DMS153 (cell line): Measurements from ENCODE around the gene CCNY.
"Not testable (repeated sequence)": the region's sequence is repeated elsewhere in the genome, so short reads cannot be mapped to it uniquely, and the experiment has no call there.

Experiments
- DNase-seq: peaks from one replicate; lab custom pipeline; 2025; lab: John Stamatoyannopoulos, UW

CCNY gene

DNA sequence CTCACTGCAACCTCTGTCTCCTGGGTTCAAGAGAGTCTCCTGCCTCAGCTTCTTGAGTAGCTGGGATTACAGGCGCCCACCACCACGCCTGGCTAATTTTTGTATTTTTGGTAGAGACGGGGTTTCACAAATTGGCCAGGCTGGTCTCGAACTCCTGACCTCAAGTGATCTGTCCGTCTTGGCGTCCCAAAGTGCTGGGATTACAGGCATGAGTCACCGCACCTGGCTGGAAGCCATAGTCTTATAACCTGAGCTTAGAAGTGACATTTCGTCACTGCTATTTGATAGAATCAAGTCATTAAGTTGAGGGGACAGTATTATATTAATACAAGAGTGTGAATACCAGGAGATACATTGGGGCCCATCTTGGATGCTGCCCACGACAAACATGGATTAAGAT lies 17.9 kb downstream of the CCNY start:
- DNase-seq, result not testable (repeated sequence)

DNA sequence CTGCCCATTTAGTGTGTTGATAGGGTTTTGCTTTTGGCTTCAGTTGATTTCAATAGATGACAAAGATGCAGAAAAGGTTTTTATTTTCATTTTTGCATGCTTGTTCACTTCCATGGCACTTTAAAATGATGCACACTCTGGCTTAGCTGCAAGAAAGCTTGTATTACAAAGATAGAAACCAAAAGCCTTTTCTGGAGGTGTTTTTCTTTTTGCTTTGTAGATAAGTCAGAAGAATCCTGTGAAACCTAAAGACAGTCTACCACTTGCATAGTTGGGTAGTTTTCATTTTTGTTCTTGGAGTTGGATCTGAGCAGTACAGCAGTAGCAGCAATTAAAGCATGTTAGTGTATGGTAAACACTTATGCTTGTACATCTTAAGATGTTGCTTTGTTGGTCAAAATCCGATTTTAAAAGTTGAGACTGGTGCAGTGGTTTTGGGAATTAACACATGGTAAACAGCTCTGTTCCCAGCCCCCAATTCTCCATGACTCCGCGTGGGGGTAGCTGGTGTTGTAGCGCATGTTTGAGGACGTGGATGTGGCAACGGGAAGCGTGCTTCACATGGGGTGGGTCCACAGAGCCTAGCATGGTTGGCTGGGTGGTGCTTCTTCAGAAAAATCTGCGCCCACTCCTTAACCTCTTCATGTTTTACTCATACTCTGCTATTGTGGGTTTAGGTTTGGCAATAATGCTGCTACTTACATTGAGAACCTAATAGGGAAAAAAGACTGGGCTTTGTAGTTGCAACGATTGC lies 19.8 kb downstream of the CCNY start:
- DNase-seq, result no peak

DNA sequence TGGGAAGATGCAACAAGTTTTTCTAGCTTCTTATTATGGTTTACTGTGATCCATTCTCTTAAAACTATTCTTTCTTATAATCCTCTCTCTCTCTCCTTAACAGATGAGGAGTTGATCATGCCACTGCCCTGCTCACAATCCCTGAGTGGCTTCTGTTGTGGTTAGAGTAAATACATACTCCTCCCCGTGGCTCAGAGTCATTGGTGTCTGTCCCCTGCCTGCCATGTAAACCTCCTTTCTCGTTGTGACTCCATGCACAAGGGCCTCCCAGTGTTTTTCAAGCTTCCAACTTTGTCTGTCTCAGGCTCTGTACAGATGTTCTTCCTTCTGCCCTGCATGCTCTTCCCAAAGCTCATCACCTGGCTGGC lies 20.4 kb downstream of the CCNY start:
- DNase-seq, result no peak

DNA sequence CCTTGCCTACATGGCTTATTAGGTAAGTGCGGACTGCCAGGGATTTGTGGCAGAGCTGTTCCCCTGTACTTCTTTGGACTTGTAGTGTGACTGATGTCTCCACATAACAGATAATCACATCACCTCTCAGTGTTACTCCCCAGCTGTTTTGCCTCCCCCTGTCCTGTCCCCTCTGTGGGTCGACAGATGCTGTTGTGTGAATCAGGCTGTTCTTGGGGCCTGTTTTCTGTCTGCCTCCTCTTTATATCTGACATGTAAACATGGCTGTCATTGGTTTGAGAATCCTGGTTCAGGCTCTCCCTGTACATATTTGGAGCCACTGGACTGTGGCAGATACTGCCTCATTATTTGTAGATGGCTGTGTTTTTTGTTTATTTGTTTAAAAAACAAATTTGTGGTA lies 22.7 kb downstream of the CCNY start:
- no peak for DNase-seq

DNA sequence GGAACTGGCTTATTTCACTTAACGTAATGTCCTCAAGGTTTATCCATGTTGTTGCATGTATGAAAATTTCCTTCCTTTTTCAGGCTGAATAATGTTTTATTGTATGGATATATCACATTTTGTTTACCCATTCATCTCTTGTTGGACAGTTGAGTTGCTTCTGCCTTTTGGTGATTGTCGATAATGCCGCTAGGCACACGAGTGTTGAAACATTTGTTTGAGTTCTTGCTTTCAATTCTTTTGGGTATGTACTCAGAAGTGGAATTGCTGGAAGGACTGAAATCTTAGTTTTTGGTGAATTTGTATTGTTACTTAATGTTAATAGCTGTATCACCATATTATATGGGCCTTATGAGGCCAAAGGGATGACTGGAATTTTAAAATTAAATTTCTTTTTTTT lies 23.6 kb downstream of the CCNY start:
- DNase-seq, result no peak

DNA sequence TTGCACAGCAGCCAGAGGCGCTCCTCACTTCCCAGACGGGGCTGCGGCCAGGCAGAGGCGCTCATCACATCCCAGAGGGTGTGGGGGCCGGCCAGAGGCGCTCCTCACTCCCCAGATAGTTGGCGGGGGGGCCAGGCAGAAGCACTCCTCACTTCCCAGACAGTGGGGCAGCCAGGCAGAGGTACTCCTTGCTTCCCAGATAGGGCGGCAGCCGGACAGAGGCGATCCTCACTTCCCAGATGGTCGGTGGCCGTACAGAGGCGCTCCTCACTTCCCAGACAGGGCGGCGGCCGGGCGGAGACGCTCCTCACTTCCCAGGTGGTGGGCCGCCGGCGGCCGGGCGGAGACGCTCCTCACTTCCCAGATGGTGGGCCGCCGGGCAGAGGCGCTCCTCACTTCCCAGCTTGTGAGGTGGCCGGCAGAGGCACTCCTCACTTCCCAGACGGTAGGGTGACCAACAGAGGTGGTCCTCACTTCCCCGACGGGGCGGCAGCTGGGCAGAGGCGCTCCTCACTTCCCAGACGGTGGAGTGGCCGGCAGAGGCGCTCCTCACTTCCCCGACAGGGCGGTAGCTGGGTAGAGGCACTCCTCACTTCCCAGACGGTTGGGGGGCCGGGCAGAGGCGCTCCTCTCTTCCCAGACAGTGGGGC lies 26.5 kb downstream of the CCNY start:
- no peak for DNase-seq

DNA sequence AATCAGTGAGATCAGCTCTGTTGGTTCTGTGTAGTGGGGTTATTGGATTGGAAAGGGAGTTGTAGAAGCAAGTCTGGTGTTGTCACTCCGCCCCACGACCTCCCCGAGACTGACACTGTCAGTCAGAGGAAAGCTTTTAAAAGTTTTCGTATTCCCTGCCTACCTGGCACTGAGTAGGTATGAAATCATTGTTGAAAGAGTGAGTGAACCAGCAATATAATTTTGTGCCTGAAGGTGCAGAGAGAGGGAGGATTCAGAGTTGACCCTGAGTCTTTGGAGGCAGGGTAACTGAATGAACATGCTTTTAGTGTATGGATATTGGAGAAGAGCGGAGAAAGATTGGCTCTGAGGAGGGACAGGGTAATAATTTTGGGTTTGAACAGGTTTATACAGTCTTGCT lies 27.3 kb downstream of the CCNY start:
- DNase-seq, result no peak

DNA sequence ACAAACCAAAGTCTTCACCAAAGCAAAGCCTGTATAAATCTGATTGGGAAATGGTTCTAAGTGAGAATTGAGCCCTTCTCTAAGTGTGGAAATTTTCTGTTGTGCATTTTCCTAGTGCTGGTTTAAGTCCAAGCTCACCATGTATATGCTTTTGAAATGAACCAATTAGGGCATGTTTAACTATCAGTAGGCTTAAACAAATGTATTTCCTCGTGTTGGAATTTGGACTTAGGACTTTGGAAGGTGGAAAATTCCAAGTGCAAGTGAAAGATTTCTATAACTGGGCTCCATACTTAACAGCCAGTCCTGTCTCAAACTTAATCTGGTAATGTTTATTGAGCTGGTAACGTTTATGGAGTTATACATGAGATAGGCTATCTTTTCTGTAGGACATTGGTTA lies 28.5 kb downstream of the CCNY start:
- no peak for DNase-seq

DNA sequence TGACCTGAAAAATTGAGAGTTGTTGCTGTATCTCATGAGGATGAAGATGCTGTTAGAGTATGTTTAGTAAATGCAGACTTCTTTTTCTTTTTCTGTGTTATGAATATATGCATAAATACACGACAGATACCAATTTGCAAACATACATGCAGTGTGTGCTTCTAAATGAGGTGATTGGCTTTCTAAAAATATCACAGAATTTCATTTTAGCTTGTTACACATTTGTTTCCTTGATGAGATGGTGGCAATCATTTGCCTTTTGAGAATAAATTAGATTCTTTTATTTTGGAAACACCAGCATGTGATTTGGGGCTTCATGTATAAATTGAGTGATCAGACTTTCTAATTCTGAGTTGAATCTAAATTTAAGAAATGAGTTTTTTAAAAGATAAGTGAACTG lies 29.7 kb downstream of the CCNY start:
- no peak for DNase-seq

DNA sequence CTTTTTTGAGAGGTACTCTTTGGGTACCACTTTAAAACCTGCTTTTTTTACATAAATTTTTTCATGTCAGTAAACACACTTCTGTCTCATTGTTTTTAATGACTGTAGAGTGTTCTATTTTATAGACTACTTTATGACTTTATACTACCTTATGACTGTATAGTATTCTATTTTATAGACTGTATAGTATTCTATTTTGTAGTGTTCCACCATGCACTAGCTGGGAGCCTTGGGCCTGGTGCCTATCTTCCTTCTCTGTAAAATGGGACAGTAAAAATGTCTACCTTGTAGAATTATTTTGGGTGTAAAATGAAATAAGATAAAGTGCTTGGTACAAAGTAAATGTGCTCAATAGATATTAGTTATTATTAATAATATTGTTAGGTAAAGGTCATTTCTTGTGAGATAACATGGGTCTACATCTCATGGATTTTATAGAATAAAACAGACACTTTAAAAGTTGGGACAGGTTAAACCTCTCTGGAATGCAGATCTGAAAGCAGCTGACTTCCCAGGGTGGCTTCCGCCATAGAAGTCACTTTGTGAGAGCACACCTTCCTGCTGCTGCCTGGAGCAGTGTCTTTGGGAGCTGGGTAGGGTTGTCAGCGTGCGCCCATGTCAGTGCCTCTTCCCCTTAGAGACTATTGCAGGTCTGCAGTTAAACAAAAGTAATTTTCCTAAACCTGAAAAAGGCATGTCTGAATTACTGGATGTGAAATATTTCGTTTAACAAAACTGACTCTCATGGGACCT lies 31.0 kb downstream of the CCNY start:
- DNase-seq, result no peak

DNA sequence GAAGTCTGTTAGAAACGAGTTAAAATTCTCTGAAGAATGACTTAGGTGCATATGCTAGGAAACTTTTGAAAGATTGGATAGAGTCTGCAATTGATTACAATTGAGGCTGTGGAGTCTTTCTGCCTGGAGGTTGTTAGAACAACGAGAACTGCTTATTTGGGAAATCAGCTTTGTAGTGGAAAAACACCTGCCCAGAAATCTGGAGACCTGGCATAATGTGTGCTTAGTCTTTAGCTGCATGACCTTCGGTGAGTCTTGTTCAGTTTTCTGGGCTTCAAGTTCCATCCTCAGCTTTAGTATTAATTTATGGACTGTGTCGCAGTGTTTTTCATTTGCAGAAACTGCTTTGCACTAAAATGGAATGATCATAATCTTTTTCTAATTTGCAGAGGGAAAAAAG lies 31.7 kb downstream of the CCNY start:
- no peak for DNase-seq

DNA sequence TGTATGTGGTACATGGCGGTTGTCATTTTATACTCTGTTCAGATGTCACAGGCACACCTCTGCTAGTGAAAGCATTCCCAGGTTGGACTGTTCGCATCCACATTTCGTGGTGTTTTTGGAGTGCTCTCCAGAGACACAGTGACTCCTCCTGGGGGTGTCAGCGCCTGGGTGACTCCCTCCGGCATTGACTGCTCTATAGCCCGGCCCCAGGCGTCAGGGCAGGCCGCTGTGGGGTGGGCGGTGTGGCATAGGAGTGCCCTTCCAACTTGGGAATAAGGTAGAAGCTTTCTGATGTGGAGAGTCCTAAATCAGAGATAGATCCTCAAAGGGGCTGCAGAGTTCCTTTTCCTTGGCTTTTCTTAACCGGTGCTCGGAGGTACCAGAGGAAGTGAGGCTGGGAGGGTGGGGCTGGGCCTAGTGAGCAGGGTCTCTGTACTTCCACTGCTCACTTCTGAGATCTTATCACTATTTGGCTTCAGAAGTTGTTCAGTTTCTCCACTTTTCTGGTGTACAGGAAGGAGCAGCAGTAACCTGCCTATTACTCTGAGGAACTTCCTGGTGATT lies 32.3 kb downstream of the CCNY start:
- DNase-seq, result no peak

DNA sequence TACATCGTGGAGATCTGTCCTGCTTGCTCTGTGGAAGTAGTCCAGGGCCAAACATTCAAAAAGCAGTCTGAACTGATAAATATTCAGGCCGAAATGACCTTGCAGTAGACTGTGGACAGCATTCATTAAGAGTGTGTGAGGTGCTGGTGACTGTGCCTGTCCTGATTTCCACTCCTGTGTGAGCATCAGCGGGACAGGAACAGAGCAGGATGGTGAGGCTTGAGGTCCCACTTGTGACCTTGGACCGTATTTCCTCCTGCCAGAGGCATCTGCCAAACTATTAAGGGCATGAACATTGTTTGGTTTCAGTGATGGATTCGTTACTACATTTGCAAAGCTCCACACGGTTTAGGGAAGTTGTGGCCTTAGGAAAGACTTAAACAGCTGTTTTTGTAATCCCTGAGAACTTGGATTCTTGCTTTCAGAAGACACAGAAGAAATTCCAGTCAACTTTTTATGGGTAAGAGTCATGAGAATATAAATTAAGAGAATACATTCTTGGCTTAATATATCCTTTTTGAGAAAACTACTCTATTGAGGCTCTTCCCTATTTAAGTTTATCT lies 32.8 kb downstream of the CCNY start:
- no peak for DNase-seq

DNA sequence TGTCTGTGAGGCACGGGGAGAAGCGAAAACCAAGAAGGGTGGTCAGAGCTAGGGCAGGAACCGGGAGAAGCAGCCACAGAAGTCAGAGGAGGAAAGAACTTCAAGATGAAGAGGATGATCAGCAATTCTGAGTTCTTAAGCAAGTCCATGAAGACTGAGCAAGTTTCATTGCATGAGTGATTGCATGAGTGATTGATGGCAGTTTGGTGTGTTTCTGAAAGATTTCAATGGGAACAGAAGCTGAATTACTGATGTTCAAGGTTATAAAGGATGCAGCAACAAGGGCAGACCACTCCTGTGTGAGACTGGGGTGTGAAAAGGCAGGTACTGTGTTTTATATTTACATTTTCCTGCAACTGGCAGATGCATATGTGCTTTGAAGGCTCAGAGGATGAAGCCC lies 35.4 kb downstream of the CCNY start:
- no peak for DNase-seq

DNA sequence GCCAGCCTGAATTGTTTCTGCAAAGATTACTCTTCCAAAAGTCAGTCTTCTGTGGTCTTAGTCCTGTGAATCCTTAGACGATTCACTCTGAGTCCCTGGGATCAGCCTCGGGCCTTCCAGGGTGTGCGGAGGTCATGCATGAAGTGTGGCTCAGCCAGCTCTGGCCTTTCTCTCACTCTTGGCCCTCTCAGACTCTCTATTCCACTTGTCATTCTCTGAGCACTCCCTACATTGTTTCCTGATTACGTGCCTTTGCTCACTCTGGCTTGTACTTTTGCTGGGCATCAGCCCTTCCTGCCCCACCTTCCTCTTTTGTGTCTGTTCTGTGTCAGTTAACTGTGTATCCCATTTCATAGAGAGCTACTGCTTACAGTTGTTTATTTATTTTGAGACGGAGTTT lies 36.0 kb downstream of the CCNY start:
- peak; percentile 22 for DNase-seq

DNA sequence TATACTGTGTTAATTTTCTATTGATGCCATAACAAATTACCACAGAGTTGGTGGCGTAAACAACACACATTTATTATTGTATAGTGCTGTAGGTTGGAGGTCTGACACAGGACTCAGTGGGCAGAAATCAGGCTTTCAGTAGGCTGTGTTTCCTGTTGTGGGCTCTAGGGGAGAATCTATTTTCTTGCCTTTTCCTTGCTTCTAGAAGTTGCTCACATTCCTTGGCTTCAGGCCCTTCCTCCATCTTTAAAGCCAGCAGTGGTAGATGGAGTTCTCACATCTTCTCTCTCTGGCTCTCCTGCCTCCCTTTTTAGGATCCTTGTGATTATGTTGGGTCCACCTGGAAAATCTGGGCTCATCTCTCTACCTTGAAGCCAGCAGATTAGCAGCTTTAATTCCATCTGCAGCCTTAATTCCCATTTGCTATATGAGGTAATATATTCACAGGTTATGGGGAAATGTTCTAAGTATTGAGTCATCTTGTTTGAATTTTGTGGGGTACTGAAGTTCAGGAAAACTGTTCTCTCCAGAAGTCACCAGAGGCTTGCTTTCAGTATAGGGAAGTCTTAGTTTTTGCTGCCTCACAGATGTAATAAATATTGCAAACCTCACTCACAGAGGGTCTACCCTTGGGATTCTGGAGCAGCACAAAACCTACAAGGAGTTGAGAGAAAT lies 38.9 kb downstream of the CCNY start:
- DNase-seq, result no peak

DNA sequence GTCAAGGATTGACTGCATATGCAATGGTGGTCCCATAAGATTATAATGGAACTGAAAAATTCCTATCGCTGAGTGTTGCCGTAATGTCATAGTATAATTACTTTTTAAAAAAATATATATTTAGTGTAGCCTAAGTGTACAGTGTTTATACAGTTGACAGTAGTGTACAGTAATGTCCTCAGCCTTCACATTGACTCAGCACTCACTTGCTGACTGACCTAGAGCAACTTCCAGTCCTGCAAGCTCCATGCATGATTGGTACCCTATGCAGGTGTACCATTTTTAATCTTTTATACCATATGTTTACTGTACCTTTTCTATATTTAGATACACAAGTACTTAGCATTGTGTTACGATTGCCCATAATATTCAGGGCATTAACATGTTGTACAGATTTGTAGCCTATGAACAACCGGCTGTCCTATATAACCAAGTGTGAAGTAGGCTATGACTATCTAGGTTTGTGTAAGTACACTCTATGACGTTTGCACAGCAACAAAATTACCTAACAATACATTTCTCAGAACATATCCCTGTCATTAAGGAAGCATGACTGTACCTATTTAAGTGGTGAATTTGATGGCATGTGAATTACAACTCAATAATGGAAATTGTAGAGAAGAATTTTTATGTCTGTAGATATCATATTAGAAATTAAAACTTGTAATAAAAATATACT lies 40.9 kb downstream of the CCNY start:
- DNase-seq, result no peak

DNA sequence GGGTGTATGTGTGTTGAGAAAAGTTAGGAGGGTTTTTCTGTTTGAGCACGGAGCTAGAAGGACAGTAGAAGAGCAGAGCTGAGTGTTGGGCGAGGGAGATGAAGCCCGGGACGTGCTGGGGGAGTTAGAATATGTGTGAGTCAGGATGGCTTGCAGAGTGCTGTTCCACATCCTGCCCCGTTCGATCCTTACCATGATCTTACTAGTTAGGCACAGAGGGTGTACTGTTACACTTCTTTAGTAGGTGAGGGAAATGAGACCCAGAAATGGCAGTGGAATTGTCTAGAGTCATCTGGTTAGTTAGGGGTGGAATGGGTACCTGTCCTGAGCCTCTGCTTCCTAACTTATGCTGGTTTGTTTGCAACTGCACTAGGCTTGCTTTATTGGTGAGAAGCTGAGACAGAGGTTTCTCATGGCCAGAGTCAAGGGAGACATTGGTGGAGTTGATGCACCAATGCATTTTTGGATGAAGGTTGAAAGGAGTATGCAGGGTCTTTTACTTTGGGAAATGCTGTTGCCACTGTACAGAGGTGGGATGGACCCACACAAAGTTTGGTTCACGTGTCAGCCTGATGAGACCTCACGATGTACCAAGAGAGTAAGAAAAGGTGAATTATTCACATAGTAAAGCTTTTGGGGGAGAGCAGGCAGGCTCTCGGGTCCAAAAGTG lies 42.4 kb downstream of the CCNY start:
- DNase-seq, result no peak

DNA sequence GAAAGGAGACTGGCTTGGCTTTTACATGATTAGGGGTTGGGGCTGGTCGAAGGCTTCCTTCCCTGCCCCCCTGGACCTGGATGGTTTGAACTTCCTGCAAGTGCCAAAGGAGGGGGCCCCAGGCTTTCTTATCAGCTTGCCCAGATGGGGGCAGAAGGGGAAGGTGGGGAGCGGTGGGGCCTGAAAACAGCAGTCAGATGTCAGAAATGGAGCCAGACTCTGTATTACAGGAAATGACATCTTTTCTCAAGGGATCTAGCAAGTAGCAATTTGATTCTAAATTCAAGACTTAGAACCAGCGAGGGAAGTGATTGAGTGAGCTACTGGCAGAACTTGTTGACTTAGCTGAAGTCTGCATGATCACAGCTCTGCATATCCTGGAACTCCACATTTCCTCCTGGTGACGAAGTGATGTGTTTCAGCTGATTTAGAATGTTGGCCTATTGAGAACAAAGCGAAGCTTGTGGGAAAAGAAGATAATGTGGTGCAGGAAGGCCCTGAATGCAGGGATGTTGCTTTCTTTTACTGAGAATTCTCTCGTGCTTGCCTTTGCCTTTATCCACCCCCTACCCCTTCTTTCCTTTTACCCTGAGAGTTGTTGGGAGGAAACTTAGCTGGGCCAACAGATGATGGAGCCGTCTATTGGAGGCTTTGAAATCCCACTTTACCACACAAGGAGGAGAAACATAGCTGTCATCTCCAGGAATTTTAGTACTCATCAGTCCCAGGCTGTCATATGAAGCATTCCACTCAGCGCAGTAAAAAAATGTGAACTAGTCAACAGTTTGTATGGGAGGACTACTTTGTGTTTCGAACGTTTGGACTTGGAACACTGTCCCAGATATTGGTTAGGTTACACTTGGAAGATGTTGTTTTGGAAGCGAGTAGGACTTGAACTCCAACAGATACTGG lies 43.2 kb downstream of the CCNY start:
- DNase-seq, result no peak

DNA sequence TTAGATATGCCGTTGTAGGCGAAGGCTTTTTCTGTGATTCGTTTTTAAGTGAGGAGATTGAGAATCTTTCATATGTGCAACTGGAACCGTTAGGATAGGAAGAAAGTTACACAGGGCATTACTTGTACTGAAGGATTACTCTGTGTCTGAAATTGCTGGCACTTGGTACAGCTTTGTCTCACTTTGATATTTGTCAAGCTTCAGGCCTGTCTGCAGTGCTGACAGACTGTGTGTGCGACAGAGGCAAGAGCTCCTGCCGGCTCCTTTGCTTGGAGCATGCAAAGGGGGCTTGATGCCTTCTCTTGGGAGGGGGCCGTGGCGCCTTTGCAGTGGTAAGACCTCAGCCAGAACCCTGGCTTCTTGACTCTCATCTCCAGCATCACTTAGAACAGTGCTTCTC lies 45.8 kb downstream of the CCNY start:
- no peak for DNase-seq
